Calu3 (cell line): ENCODE data around the gene NEK5. TPM values are rescaled to one million over a fixed set of nuclear protein-coding genes. Genes with fewer than 3 reads are reported as not detected.
"Not testable (repeated sequence)": the region's sequence is repeated elsewhere in the genome, so short reads cannot be mapped to it uniquely, and the experiment has no call there.

Experiments used
- BruUV-seq: library from RNA; stranded (reverse); fragments of 400-500 nt; replicated peaks from 2 replicates; lab custom pipeline; 2021; lab: Mats Ljungman, UMichigan
- CTCF ChIA-PET: fragments of 300-600 bp; sonication (Branson Sonifier 250); formaldehyde crosslinking; loops from one replicate; lab custom pipeline; 2022; ENCODE audit warnings: antibody characterized with exemption; lab: Charles Lee
- DNase-seq: peaks from one replicate; pipeline ENCODE4 v3.0.0; 2022
- H3K27ac Mint-ChIP-seq: one replicate; pipeline ENCODE4 v1.8.0; 2022; ENCODE audit warnings: mixed read lengths; ENCODE audit not compliant: unreplicated experiment
- H3K27me3 Mint-ChIP-seq: one replicate; pipeline ENCODE4 v1.8.0; 2022; ENCODE audit warnings: mixed read lengths; ENCODE audit not compliant: unreplicated experiment
- H3K36me3 Mint-ChIP-seq: one replicate; pipeline ENCODE4 v1.8.0; 2022; ENCODE audit warnings: mild to moderate bottlenecking, moderate library complexity, mixed read lengths; ENCODE audit not compliant: insufficient read depth, unreplicated experiment
- H3K4me1 Mint-ChIP-seq: one replicate; pipeline ENCODE4 v1.8.0; 2022; ENCODE audit warnings: mild to moderate bottlenecking, low read depth, mixed read lengths; ENCODE audit not compliant: unreplicated experiment
- H3K4me3 Mint-ChIP-seq: one replicate; pipeline ENCODE4 v1.8.0; 2022; ENCODE audit warnings: mild to moderate bottlenecking, low read depth, moderate library complexity, mixed read lengths; ENCODE audit not compliant: unreplicated experiment
- H3K9me3 Mint-ChIP-seq: one replicate; pipeline ENCODE4 v1.8.0; 2022; ENCODE audit warnings: low read depth, mixed read lengths; ENCODE audit not compliant: unreplicated experiment
- intact Hi-C: fragments of 100-400 bp; cut with micrococcal nuclease; formaldehyde crosslinking; loops from one replicate; pipeline ENCODE4 v1.10.0; 2022; ENCODE audit not compliant: unreplicated experiment
- total RNA-seq: library from RNA; stranded (reverse); gene quantifications from 2 replicates; pipeline ENCODE4 v1.2.3, GENCODE V29; 2022
- TF ChIP-seq, protein P1 (sequence below): fragments of 200-600 bp; IDR thresholded peaks from one replicate; pipeline ENCODE4 v1.8.0; 2022; ENCODE audit warnings: antibody characterized with exemption; ENCODE audit not compliant: unreplicated experiment

Gene NEK5
- total RNA-seq, 1 experiment from 2014 or later = 0.38 TPM

DNA sequence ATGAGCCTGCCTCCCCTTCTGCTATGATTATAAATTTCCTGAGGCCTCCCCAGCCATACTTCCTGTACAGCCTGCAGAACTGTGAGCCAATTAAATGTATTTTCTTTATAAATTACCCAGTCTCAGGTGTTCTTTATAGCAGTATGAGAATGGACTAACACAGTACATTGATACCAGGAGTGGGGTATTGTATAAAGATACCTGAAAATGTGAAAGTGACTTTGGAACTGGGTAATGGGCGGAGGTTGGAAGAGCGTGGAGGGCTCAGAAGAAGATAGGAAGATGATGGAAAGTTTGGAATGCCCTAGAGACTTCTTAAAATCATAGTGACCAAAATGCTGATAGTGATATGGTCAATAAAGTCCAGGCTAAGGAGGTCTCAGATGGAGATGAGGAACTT lies 32.8 kb downstream of the NEK5 start:
- Mint-ChIP-seq H3K9me3 (peaks cover 5% of the 10 kb centered on the region), H3K4me3 (no peak overlapping the region), H3K27ac (no peak overlapping the region), H3K27me3 (no peaks in the 10 kb centered on the region), H3K36me3 (no peaks in the 10 kb centered on the region), H3K4me1 (no peaks in the 10 kb centered on the region)
- intact Hi-C loops = no loop called here
- no TSS peak for BruUV-seq
- CTCF ChIA-PET = no interaction called here
- TF ChIP-seq, protein P1, sequence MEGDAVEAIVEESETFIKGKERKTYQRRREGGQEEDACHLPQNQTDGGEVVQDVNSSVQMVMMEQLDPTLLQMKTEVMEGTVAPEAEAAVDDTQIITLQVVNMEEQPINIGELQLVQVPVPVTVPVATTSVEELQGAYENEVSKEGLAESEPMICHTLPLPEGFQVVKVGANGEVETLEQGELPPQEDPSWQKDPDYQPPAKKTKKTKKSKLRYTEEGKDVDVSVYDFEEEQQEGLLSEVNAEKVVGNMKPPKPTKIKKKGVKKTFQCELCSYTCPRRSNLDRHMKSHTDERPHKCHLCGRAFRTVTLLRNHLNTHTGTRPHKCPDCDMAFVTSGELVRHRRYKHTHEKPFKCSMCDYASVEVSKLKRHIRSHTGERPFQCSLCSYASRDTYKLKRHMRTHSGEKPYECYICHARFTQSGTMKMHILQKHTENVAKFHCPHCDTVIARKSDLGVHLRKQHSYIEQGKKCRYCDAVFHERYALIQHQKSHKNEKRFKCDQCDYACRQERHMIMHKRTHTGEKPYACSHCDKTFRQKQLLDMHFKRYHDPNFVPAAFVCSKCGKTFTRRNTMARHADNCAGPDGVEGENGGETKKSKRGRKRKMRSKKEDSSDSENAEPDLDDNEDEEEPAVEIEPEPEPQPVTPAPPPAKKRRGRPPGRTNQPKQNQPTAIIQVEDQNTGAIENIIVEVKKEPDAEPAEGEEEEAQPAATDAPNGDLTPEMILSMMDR = no peak
- no peak for DNase-seq

GRCh38 chr13:52092087-52092486 lies 36.8 kb downstream of the NEK5 start:
- CTCF ChIA-PET = no interaction called here
- Mint-ChIP-seq H3K27ac (no peak overlapping the region), H3K4me3 (no peak overlapping the region), H3K27me3 (no peaks in the 10 kb centered on the region), H3K36me3 (no peaks in the 10 kb centered on the region), H3K4me1 (no peaks in the 10 kb centered on the region), H3K9me3 (peaks cover 5% of the 10 kb centered on the region)
- no TSS peak for BruUV-seq
- TF ChIP-seq, protein P1 = no peak
- intact Hi-C loops = no loop called here
- DNase-seq = no peak

- Mint-ChIP-seq H3K27me3 (no peaks in the 10 kb centered on the region), H3K36me3 (no peaks in the 10 kb centered on the region), H3K9me3 (peaks cover 5% of the 10 kb centered on the region), H3K27ac (no peak overlapping the region), H3K4me3 (no peak overlapping the region), H3K4me1 (no peaks in the 10 kb centered on the region)
- TF ChIP-seq, protein P1 = no peak
- no TSS peak for BruUV-seq
- CTCF ChIA-PET = no interaction called here
- intact Hi-C loops = no loop called here
- DNase-seq = no peak
Observed at GRCh38 chr13:52091473-52091872, 37.4 kb downstream of the NEK5 start.

- DNase-seq = no peak
- TF ChIP-seq, protein P1 = no peak
- Mint-ChIP-seq H3K4me3 (no peak overlapping the region), H3K36me3 (no peaks in the 10 kb centered on the region), H3K9me3 (no peaks in the 10 kb centered on the region), H3K27me3 (no peaks in the 10 kb centered on the region), H3K27ac (no peak overlapping the region), H3K4me1 (no peaks in the 10 kb centered on the region)
- intact Hi-C loops = no loop called here
- no TSS peak for BruUV-seq
- CTCF ChIA-PET = no interaction called here
Observed at GRCh38 chr13:52085421-52085820, 43.5 kb downstream of the NEK5 start.

GRCh38 chr13:52084981-52085380 lies 43.9 kb downstream of the NEK5 start:
- H3K27ac Mint-ChIP-seq, H3K4me1 Mint-ChIP-seq, CTCF ChIA-PET, H3K36me3 Mint-ChIP-seq, H3K4me3 Mint-ChIP-seq, H3K9me3 Mint-ChIP-seq, H3K27me3 Mint-ChIP-seq, DNase-seq, intact Hi-C loops, BruUV-seq: not testable (repeated sequence)
